GM18951 (cell line): Measurements from ENCODE around the gene DAPK1.
"Not testable (repeated sequence)": the region's sequence is repeated elsewhere in the genome, so short reads cannot be mapped to it uniquely, and the experiment has no call there.

ENCODE experiments used
- POLR2A ChIP-seq: IDR thresholded peaks from 4 replicates; pipeline ENCODE4 v1.6.1; 2011; ENCODE audit warnings: mild to moderate bottlenecking; ENCODE audit not compliant: insufficient read length, insufficient read depth; ENCODE audit errors: extremely low read depth
- in situ Hi-C: fragments of 300-500 bp; cut with MboI; formaldehyde crosslinking; loops from one replicate; pipeline ENCODE4 v1.12.0; 2022; ENCODE audit warnings: low sequenced_read_pairs, mixed read lengths, inconsistent platforms; ENCODE audit not compliant: unreplicated experiment

The DAPK1 gene

DNA sequence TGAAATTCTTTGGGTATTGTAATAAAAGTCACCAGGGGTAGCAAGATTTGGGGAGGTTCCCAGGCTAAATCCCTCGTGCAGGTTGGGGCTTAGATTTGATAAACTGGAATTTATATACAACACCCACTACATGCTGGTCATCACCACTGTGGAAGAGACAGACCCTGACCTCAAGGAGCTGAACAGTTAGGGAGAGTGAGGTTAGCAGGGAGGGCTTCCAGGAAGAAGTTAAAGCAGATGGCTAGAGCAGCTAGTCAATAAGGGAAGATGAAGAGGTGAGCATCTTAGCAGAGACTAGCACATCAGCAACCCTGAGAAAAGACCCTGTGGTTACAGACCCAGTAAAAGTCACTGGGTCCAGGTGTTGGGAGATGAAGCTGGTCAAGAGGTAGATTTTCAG lies 234.7 kb downstream of the DAPK1 start:
- no peak for TF ChIP-seq POLR2A
- in situ Hi-C loops = no loop called here

DNA sequence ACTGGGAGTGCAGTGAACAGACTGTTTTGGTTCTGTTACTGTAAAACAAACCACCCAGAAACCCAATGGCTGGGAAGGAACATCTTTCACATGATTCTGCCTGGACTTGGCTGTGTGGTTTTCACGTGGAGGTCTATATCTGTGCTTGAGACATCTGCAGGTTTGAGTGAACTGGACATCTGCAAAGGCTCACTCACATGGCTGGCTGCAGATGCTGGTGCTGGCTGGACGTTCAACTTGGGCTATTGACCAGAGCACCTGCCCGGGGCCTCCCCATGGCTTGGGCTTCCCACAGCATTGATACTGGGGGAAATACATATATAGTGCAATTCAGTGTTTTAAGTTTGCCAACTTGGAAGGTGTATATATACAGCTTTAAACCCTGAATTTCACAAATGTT lies 235.1 kb downstream of the DAPK1 start:
- in situ Hi-C loops = no loop called here
- TF ChIP-seq POLR2A = no peak

DNA sequence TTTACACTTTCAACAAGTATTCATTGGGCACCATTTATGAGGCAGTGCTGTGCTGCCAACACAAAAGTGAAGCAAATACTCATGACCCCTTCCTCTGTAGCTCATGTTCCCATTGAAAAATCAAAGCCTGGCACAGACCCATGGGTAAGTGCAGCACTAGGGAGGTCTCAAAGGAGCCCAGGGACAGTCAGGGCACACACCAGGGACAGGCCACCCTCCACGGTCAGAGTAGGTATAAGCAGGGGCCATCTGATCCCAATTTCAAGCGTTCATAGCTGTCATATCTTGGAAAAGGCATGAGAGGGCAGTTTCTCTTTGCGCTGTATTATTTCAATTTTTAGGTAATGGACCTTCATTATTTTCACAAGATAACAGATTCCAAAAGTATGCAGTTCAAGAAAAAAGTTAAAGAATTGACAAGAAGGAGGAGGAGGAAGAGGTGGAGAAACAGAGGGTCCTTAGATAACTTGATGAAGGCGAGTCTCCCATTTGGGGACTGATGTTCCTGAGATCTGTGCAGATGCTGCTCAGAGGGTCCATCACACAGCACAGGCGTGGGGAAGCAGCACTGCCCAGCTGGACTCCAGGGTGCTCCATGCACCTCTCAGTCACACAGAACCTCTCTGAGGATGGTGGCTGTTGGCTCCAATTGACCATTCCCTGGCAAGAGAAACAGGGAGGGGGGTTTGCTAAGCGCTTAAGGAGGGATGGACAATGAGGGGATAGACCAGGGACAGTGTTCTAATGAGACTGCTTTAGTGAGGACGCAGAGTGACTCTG lies 235.8 kb downstream of the DAPK1 start:
- no peak for TF ChIP-seq POLR2A
- in situ Hi-C loops = no loop called here

DNA sequence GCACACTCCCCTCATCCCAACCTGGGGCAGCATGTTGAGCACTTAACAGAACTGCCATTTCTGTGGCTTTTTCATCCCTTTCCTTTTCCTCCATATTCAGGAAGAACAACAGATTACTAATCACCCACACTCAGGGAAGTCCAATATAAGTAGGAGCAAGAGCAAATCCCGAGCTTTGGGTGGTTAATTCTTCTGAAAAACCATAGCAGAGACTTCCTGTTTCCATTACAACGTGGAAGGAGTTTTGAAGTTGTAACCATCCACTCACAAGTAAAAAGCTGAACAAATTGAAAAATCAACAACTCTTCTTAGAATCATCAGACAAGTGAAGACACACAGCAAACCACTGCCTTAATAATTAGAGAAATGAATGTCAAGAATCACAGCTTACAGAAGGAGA lies 236.4 kb downstream of the DAPK1 start:
- TF ChIP-seq POLR2A = no peak
- in situ Hi-C loops = no loop called here

DNA sequence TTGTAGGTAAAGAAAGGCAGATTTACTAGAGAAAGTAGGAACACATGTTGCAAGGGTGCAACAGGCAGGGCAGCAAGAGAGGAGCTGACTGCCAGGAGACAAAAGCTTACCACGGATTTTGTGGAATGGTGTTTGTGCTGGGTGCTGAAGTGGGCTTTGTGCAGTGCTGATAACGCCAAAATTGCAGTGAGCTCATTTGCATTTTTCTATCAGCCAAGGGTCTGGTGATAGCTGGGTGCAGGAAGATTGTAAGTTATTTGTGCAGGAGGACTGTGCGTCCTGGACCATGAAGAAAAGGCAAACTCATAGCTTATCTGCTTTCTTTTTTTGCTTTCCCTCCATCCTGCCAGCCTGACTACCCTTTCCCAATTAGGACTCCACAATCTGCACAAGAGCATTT lies 241.9 kb downstream of the DAPK1 start:
- TF ChIP-seq POLR2A = no peak
- in situ Hi-C loops = no loop called here

DNA sequence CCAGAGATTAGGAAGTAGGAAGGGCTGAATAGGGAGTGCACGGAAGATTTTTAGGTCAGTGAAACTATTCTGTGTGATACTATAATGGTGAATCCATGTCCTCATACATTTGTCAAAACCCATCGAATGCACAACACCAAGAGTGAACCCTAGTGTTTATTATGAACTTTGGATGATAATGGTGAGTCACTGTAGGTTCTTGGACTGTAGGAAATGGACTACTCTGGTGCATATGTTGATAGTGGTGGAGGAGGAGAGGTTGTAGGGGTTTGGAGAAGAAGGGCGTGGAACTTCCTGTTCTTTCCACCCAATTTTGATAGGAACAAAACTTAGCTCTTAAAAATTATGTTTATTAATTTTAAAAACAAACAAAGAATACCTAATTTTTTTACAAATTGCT lies 242.5 kb downstream of the DAPK1 start:
- TF ChIP-seq POLR2A = no peak
- in situ Hi-C loops = no loop called here

DNA sequence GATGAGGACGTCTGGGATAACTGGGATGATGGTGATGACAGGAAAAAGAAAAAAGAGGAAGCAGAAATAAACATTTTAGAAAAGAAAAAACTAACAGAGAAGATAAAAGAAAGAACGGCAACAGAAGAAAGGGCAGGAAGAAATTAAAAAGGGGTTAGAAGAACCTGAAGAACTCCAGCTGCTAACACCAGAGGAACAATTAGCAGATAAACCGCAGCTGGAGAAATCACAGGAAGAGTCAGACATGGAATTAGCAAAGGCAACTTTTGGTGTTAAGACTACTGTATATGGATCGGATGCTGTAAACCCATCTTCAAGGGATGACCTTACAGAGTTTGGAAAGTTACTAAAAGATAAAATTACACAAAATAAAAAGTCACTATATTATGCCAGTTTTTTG lies 243.7 kb downstream of the DAPK1 start:
- no peak for TF ChIP-seq POLR2A
- in situ Hi-C loops = no loop called here

DNA sequence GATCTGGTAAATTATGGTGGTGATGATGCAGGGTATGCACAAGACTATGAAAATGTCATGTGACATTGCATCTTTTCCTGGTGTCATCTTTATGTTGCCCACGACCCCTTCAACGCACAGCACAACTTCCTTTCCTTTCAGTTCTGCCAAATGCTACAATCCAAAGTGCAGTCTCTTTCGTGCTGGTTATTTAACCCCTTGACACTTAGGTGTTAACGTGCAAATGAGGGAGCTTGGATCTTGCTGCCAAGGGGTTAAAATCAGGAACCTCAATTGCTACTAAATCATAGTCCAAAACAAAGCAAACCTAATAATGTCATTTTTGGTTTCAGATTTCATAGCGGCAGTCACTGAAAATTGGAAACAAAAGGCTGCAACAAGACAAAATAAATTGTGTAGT lies 244.2 kb downstream of the DAPK1 start:
- TF ChIP-seq POLR2A = no peak
- in situ Hi-C loops = no loop called here

DNA sequence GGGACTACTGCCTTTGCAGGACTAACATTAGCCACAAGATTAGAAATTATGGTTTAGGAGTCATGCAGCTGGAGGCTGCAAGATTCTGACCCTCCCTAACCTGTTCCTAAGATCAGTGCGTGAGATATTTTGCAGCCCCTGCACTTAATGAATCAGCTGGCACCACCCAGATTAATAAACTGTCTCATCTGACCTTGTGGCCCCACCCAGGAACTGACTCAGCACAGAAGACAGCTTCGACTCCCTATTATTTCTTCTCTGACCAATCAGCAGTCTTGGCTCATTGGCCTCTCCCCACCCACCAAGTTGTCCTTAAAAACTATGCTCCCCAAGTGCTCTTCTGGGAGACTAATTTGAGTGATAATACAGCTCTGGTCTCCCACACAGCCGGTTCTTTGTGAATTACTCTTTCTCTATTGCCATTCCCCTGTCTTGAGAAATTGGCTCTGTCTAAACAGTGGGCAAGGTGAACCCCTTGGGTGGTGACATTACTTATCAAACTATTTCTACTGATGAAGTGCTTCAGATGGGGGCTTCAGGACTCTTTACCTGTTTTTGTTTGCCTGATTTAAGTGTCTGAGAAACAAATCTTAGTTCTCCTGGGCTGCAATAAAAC lies 245.3 kb downstream of the DAPK1 start:
- TF ChIP-seq POLR2A = no peak
- in situ Hi-C loops = no loop called here

DNA sequence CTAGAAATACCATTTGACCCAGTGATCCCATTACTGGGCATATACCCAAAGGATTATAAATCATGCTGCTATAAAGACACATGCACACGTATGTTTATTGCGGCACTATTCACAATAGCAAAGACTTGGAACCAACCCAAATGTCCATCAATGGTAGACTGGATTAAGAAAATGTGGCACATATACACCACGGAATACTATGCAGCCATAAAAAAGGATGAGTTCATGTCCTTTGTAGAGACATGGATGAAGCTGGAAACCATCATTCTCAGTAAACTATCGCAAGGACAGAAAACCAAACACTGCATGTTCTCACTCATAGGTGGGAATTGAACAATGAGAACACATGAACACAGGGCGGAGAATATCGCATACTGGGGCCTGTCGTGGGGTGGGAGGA lies 246.6 kb downstream of the DAPK1 start:
- in situ Hi-C loops = not testable (repeated sequence)

DNA sequence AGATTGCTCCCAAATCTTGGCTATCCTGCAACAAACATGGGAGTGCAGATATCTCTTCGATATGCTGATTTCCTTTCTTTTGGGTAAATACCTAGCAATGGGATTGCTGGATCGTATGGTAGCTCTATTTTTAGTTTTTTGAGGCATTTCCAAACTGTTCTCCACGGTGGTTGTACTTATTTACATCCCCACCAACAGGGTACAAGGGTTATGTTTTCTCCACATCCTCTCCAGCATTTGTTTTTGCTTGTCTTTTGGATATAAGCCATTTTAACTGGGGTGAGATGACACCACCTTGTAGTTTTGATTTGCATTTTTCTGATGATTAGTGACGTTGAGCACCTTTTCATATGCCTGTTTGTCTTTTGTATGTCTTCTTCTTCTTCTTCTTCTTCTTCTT lies 248.5 kb downstream of the DAPK1 start:
- no peak for TF ChIP-seq POLR2A
- in situ Hi-C loops = no loop called here

DNA sequence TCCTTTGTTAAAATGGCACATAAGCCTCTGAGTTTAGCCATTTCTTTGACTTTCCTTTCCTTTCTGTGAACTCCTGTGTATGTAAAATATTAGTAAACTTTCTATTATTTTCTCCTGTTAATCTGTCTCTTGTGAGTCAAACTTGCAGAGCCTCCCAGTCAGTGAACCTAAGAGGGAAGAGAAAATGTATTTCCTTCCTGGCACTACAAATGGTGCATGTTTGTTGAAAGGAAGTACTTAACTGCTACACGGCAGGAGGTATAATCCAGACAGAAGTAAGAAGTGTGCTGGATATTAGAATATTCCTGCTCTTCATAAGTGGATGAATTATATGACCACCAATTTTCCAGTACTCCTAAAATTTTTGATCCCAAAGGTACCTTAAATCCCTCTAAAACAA lies 251.2 kb downstream of the DAPK1 start:
- no peak for TF ChIP-seq POLR2A
- in situ Hi-C loops = no loop called here

DNA sequence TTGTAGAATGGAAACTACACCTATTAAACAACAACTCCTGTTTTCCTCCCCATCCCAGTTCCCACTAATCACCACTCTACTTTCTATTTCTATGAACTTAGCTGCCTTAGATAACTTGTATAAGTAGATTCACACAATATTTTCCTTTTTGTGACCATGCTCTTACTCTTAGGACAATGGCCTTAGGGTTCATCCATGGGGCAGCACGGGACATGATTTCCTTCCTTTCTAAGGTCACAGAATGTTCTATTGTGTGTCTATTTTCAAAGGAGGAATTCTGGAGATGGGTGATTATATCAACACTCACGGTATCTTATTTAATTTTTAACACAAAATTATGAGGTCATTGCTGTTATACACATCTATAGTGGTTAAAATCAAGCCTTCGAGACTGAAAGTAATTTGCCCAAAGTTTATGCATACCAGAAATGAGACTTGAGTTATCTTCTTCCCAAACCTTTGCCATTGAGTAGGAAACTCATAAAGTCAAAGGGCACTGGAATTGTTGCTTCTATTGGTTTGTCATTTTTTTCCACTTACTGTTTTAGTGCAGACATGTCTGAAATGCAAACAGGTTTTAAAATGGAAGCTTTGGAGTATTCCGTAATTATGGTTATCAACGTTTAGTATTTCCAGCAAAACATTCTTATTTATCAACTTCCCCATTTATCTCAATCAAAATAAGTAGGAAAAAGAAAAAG lies 251.8 kb downstream of the DAPK1 start:
- no peak for TF ChIP-seq POLR2A
- in situ Hi-C loops = no loop called here

DNA sequence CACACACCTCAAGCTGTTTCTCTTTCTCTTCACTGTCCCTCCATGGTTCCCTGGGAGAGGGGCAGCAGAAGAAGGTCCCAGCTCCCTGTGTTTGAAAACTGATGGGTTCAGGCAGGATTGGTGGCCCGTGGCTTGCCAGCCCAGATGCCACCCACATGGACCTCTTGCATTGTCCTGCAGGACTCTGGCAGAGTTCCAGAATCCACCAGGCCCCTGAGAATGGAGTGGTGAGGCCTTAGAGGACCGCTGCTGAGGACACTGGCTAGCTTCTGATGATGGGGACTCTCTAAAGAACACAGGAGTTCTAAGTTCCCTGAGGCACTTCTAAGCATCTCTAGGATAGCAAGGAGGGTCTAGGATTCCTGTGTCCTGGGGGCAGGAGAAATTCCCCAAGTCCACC lies 253.1 kb downstream of the DAPK1 start:
- no peak for TF ChIP-seq POLR2A
- in situ Hi-C loops = no loop called here
